ENCODE measurements around the gene NMT1. TPM values are rescaled to one million over a fixed set of nuclear protein-coding genes. Genes with fewer than 3 reads are reported as not detected.

The NMT1 gene
- polyA plus RNA-seq, 1 of the 3 experiments (the other 2 are of a cell fraction) = 30.1 TPM

- TF ChIP-seq NRF1 (IDR thresholded peaks at IDR 0.05; ENCODE audit: low read depth, low read length) = no peak
- TF ChIP-seq NFIC (IDR thresholded peaks at IDR 0.05; ENCODE audit: borderline replicate concordance) = no peak
- no peak for TF ChIP-seq RFX5 (IDR thresholded peaks at IDR 0.05; ENCODE audit: low read length)
- 0 out of 2 replicates have a peak, but pooled peaks have one; percentile 9 for TF ChIP-seq RXRA (IDR thresholded peaks at IDR 0.05; ENCODE audit: borderline replicate concordance, low read depth)
- TF ChIP-seq EZH2phosphoT487 (IDR thresholded peaks at IDR 0.05; ENCODE audit: borderline replicate concordance, low read depth) = no peak
- peak; percentile 50 for TF ChIP-seq REST (IDR thresholded peaks at IDR 0.05; ENCODE audit: low read depth, low read length)
- no peak for TF ChIP-seq TEAD4 (IDR thresholded peaks at IDR 0.05; ENCODE audit: borderline replicate concordance, insufficient read depth)
- TF ChIP-seq MXI1 (IDR thresholded peaks at IDR 0.05; ENCODE audit: low read depth, low read length) = peak; percentile 29; the same call in 1 of the 2 replicates
Observed at GRCh38 chr17:45149037-45149668, 88.0 kb downstream of the NMT1 start (continued).

DNA sequence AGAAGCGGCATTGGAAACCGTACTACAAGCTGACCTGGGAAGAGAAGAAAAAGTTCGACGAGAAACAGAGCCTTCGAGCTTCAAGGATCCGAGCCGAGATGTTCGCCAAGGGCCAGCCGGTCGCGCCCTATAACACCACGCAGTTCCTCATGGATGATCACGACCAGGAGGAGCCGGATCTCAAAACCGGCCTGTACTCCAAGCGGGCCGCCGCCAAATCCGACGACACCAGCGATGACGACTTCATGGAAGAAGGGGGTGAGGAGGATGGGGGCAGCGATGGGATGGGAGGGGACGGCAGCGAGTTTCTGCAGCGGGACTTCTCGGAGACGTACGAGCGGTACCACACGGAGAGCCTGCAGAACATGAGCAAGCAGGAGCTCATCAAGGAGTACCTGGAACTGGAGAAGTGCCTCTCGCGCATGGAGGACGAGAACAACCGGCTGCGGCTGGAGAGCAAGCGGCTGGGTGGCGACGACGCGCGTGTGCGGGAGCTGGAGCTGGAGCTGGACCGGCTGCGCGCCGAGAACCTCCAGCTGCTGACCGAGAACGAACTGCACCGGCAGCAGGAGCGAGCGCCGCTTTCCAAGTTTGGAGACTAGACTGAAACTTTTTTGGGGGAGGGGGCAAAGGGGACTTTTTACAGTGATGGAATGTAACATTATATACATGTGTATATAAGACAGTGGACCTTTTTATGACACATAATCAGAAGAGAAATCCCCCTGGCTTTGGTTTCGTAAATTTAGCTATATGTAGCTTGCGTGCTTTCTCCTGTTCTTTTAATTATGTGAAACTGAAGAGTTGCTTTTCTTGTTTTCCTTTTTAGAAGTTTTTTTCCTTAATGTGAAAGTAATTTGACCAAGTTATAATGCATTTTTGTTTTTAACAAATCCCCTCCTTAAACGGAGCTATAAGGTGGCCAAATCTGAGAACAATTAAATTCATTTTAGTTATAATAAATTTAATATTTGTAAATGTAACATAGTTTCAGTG, 88.8 kb downstream of the NMT1 start:
- peaks cover 28% of the 10 kb centered on the region for H4K20me1 ChIP-seq (ENCODE audit: insufficient read depth)
- peak overlapping the region; percentile 81 to 94 for H3K27ac ChIP-seq (ENCODE audit: low read depth in 2 of 2, low read length in 1 of 2)
- peaks cover 17 to 25% of the 10 kb centered on the region in 2 experiments; a peak in 3 of 4 replicates for H3K4me1 ChIP-seq (ENCODE audit: control insufficient read depth in 1 of 2, insufficient read depth in 2 of 2, low read depth in 1 of 2, low read length in 1 of 2)
- H2AFZ ChIP-seq (ENCODE audit: low read depth) = no peak overlapping the region
- H3F3A ChIP-seq (replicated peaks; ENCODE audit: insufficient read depth) = peaks cover 56% of the 10 kb centered on the region
- no peaks in the 10 kb centered on the region for H3K27me3 ChIP-seq (ENCODE audit: insufficient read depth)
- 2% methylated on average over 32 of the region's 56 CpGs for WGBS (ENCODE audit: low lambda C conversion rate)
- ChIA-PET CTCF (interaction anchor here (0.7 to 10.6 kb wide), 39 partner anchors 9 to 370 kb away, joined by 3 to 209 read pairs (median 4); partner anchors contain the start of genes ACBD4, HEXIM2, MAP3K14 and PLCD3), POLR2A (interaction anchor here (0.5 to 6.1 kb wide), 11 partner anchors 10 to 388 kb away, joined by 3 to 210 read pairs (median 5); partner anchors contain the start of genes ACBD4, HEXIM2 and PLCD3)
- no peaks in the 10 kb centered on the region for H3K9me2 ChIP-seq
- no peaks in the 10 kb centered on the region for H3K9me3 ChIP-seq
- H3K36me3 ChIP-seq (replicated peaks in 1 of 2; ENCODE audit: control insufficient read depth in 1 of 2, insufficient read depth in 2 of 2, low read length in 1 of 2) = peaks cover 0 to 15% of the 10 kb centered on the region in 2 experiments
- peak overlapping the region; percentile 82 for H3K9ac ChIP-seq
- peak overlapping the region; percentile 85 to 99 for H3K4me3 ChIP-seq (ENCODE audit: low read depth in 2 of 2, low read length in 1 of 2)
- H3K79me2 ChIP-seq (ENCODE audit: insufficient read depth) = peaks cover 71% of the 10 kb centered on the region
- peak; percentile 11; the same call in 1 of the 2 replicates for TF ChIP-seq POLR2AphosphoS5 (IDR thresholded peaks at IDR 0.05; ENCODE audit: low read depth, low read length)
- TF ChIP-seq MXI1 (IDR thresholded peaks at IDR 0.05; ENCODE audit: low read depth, low read length) = 0 out of 2 replicates have a peak, but pooled peaks have one; percentile 22
- no peak for TF ChIP-seq TEAD4 (IDR thresholded peaks at IDR 0.05; ENCODE audit: borderline replicate concordance, insufficient read depth)
- 0 out of 2 replicates have a peak, but pooled peaks have one; percentile 9 for TF ChIP-seq TAF1 (IDR thresholded peaks at IDR 0.05; ENCODE audit: borderline replicate concordance, low read depth, low read length)
- peak; percentile 34; the same call in 1 of the 2 replicates for TF ChIP-seq NRF1 (IDR thresholded peaks at IDR 0.05; ENCODE audit: low read depth, low read length)
- TF ChIP-seq RAD21 (IDR thresholded peaks at IDR 0.05; ENCODE audit: low read length) = no peak
- TF ChIP-seq ELF1 (IDR thresholded peaks at IDR 0.05) = 0 out of 2 replicates have a peak, but pooled peaks have one; percentile 6
- TF ChIP-seq, protein P1, sequence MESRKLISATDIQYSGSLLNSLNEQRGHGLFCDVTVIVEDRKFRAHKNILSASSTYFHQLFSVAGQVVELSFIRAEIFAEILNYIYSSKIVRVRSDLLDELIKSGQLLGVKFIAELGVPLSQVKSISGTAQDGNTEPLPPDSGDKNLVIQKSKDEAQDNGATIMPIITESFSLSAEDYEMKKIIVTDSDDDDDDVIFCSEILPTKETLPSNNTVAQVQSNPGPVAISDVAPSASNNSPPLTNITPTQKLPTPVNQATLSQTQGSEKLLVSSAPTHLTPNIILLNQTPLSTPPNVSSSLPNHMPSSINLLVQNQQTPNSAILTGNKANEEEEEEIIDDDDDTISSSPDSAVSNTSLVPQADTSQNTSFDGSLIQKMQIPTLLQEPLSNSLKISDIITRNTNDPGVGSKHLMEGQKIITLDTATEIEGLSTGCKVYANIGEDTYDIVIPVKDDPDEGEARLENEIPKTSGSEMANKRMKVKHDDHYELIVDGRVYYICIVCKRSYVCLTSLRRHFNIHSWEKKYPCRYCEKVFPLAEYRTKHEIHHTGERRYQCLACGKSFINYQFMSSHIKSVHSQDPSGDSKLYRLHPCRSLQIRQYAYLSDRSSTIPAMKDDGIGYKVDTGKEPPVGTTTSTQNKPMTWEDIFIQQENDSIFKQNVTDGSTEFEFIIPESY (IDR thresholded peaks at IDR 0.05; ENCODE audit: borderline replicate concordance, low read depth) = peak; percentile 19; the same call in 1 of the 2 replicates
- TF ChIP-seq YY1 (IDR thresholded peaks at IDR 0.05; ENCODE audit: low read depth) = 0 out of 2 replicates have a peak, but pooled peaks have one; percentile 27
- no peak for TF ChIP-seq FOSL2 (IDR thresholded peaks at IDR 0.05; ENCODE audit: borderline replicate concordance, low read depth)
- TF ChIP-seq MEF2A (IDR thresholded peaks at IDR 0.05; ENCODE audit: borderline replicate concordance, low read depth) = 0 out of 2 replicates have a peak, but pooled peaks have one; percentile 21
- TF ChIP-seq SIN3A (IDR thresholded peaks at IDR 0.05; ENCODE audit: borderline replicate concordance, low read depth, low read length) = 0 out of 2 replicates have a peak, but pooled peaks have one; percentile 46
- peak; percentile 44 for DNase-seq
- H3K4me2 ChIP-seq = peak overlapping the region; percentile 98

Measured in SK-N-SH (cell line).